CD4-positive, alpha-beta T cell (primary cell): ENCODE data around the gene SPATC1L. TPM values are rescaled to one million over a fixed set of nuclear protein-coding genes. Genes with fewer than 3 reads are reported as not detected.

ENCODE experiments used
- ATAC-seq: fragments of 200-7000 bp; cut with Tn5 transposase; one replicate; pipeline ENCODE4 v1.10.0; 2022; ENCODE audit warnings: mild to moderate bottlenecking; ENCODE audit not compliant: poor library complexity
- CTCF ChIA-PET: fragments of 350-600 bp; sonication (Branson Sonifier 250); formaldehyde crosslinking; loops from one replicate; lab custom pipeline; 2021; ENCODE audit warnings: antibody characterized with exemption, inconsistent platforms; lab: Charles Lee
- POLR2A ChIA-PET: fragments of 350-600 bp; sonication (Branson Sonifier 250); formaldehyde crosslinking; loops from one replicate; lab custom pipeline; 2021; ENCODE audit warnings: antibody characterized with exemption, inconsistent platforms; lab: Charles Lee
- DNase-seq, 14 experiments: peaks; one replicate each; pipeline ENCODE4 v3.0.0-alpha.2; 2013 to 2020; ENCODE audit warnings: mixed read lengths in 2 of 14
- H3K27ac ChIP-seq, 2 donors: one replicate each; pipeline versions ENCODE4 v1.5.1 to v1.7.0; 2013; ENCODE audit warnings: low read length in 2 of 2, low read depth in 1 of 2, mild to moderate bottlenecking in 1 of 2
- H3K27me3 ChIP-seq, 2 experiments: 1 replicate in 1 of 2; 2 replicates in 1 of 2; pipeline versions ENCODE4 v1.6.1 to v1.7.0; 2013; ENCODE audit warnings: low read length in 2 of 2, control low read depth in 1 of 2, mild to moderate bottlenecking in 1 of 2, moderate library complexity in 1 of 2; ENCODE audit not compliant: insufficient read depth in 2 of 2, control insufficient read depth in 1 of 2
- H3K36me3 ChIP-seq: one replicate; pipeline ENCODE4 v1.6.1; 2013; ENCODE audit warnings: low read length, control low read depth; ENCODE audit not compliant: insufficient read depth
- H3K4me1 ChIP-seq: one replicate; pipeline ENCODE4 v1.6.1; 2013; ENCODE audit warnings: low read length, control low read depth; ENCODE audit not compliant: insufficient read depth
- H3K4me3 ChIP-seq: one replicate; pipeline ENCODE4 v1.5.1; 2013; ENCODE audit warnings: mild to moderate bottlenecking, low read length, moderate library complexity
- H3K9me3 ChIP-seq, 2 experiments: 1 replicate in 1 of 2; 2 replicates in 1 of 2; pipeline versions ENCODE4 v1.6.1 to v1.7.0; 2013; ENCODE audit warnings: low read length in 2 of 2, mild to moderate bottlenecking in 2 of 2, control low read depth in 1 of 2, moderate library complexity in 1 of 2; ENCODE audit not compliant: control insufficient read depth in 1 of 2, insufficient read depth in 1 of 2
- H3K27ac Mint-ChIP-seq: one replicate; pipeline ENCODE4 v1.8.0; 2020; ENCODE audit warnings: mixed read lengths
- H3K27me3 Mint-ChIP-seq: one replicate; pipeline ENCODE4 v1.8.0; 2021; ENCODE audit warnings: mixed read lengths
- H3K36me3 Mint-ChIP-seq: one replicate; pipeline ENCODE4 v1.8.0; 2021; ENCODE audit warnings: low read depth, mixed read lengths
- H3K4me1 Mint-ChIP-seq: one replicate; pipeline ENCODE4 v1.8.0; 2021; ENCODE audit warnings: low read depth, mixed read lengths
- H3K4me3 Mint-ChIP-seq: one replicate; pipeline ENCODE4 v1.8.0; 2020; ENCODE audit warnings: mild to moderate bottlenecking, mixed read lengths
- H3K9me3 Mint-ChIP-seq: one replicate; pipeline ENCODE4 v1.8.0; 2020; ENCODE audit warnings: mixed read lengths
- intact Hi-C, 2 experiments: fragments of 100-400 bp; cut with DNase I in 1 of 2; cut with micrococcal nuclease in 1 of 2; formaldehyde crosslinking; loops; one replicate each; pipeline versions ENCODE4 v1.15.1 to v1.9.0; 2023 to 2025; cut with DNase I, micrococcal nuclease
- total RNA-seq, 174 experiments: library from RNA in 2 of 174; stranded (reverse) in 2 of 174; gene quantifications; one replicate each; pipeline ENCODE4 v1.2.3 and lab custom pipeline; 2021 to 2026
- TF ChIP-seq, protein P1 (sequence below): fragments of 200-600 bp; IDR thresholded peaks from one replicate; pipeline ENCODE4 v1.8.0; 2022; ENCODE audit warnings: antibody characterized with exemption, mild to moderate bottlenecking

Gene SPATC1L
- total RNA-seq, 2 experiments from 2014 or later, result 2.8 to 3.0 TPM

DNA sequence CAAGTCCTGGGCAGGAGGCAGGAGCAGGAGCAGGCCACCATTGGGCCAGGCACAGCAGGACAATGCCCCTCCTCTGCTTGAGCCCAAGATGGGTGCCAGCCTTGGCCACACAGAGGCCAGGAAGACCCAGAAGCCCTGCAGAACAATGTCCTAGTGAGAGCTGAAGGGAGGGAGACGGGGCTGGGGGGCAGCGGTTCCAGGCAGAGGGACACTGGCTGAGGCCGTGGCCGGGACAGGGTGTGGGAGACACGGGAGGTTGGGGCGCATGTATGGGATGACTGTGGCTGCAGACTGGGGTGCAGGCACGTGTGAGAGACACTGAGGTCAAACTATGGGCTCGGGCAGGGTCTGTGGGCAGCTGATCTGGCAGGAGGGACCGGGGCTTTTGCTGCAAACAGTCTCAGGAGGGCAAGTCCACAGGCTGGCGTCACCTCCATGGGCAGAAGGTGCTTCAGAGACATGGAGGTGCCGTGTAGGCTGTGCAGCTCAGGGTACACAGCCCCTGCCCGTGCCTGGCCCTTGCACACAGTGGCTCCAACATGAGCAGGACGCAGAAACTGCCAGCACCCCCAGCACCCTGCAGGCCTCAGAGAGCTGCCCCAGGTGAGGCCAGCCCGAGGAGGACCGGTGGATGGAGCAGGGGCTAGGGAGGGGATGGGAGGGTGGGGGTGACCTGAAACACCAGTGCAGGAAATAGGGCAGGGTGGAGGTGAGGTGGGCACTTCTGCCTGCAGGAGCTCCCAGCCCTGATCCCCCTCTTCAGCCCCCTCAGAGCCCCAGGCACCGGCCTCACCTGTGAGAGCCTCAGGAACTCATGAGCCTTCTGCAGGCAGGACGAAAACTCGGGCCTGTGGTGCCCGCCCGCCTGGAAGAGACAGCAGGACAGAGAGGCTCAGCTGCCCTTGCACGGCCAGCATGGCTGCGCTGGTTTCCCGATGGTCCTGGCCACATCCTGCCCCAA is 24.8 kb upstream of the SPATC1L start:
- DNase-seq (peak in 1 of 14 experiments; percentile 17), ATAC-seq (no peak)
- CTCF ChIA-PET, result no interaction called here
- TF ChIP-seq, protein P1, sequence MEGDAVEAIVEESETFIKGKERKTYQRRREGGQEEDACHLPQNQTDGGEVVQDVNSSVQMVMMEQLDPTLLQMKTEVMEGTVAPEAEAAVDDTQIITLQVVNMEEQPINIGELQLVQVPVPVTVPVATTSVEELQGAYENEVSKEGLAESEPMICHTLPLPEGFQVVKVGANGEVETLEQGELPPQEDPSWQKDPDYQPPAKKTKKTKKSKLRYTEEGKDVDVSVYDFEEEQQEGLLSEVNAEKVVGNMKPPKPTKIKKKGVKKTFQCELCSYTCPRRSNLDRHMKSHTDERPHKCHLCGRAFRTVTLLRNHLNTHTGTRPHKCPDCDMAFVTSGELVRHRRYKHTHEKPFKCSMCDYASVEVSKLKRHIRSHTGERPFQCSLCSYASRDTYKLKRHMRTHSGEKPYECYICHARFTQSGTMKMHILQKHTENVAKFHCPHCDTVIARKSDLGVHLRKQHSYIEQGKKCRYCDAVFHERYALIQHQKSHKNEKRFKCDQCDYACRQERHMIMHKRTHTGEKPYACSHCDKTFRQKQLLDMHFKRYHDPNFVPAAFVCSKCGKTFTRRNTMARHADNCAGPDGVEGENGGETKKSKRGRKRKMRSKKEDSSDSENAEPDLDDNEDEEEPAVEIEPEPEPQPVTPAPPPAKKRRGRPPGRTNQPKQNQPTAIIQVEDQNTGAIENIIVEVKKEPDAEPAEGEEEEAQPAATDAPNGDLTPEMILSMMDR, result no peak
- H3K27ac ChIP-seq, result no peak overlapping the region
- no peaks in the 10 kb centered on the region for H3K4me1 ChIP-seq
- Mint-ChIP-seq H3K9me3 (no peaks in the 10 kb centered on the region), H3K27ac (no peak overlapping the region), H3K4me1 (no peaks in the 10 kb centered on the region), H3K36me3 (peaks cover 41% of the 10 kb centered on the region), H3K4me3 (no peak overlapping the region), H3K27me3 (no peaks in the 10 kb centered on the region)
- POLR2A ChIA-PET, result no interaction called here
- no peak overlapping the region for H3K4me3 ChIP-seq
- no peaks in the 10 kb centered on the region for H3K9me3 ChIP-seq
- intact Hi-C loops, result no loop called here
- H3K36me3 ChIP-seq, result peaks cover 33% of the 10 kb centered on the region
- no peaks in the 10 kb centered on the region for H3K27me3 ChIP-seq

DNA sequence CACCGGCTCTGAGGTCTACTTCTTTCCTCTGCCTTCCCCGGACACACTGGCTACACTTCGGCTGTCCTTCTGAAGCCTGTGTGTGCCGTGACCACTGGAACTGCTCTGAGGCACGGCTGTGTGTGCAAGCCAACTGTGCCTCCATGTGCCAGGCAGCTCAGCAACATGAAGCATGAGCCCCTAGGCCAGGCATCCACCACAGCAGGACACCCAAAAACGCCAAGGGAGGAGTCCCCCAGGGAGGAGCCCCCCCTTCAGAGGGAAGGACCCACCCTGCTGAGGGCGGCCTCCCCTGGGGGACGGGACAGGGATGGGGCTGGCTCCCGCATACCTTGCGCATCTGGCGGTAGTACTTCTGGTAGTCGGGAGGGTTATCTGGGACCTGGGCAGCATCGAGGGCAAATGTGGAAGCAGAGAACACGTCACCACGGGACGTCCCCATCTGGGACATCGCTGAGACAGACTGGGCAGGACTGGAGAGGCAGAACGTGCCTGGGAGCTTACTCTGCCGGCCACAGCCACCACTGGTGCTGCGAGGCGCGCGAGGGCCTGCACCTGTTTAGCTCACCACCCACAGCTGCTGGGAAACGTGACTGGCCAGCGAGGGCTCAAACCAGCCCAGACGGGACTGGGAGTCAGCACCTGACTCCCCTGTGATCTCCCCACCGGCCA is 23.8 kb upstream of the SPATC1L start:
- Histone ChIP-seq H3K27ac (no peak overlapping the region), H3K36me3 (peaks cover 31% of the 10 kb centered on the region), H3K9me3 (no peaks in the 10 kb centered on the region), H3K27me3 (no peaks in the 10 kb centered on the region), H3K4me3 (no peak overlapping the region), H3K4me1 (no peaks in the 10 kb centered on the region)
- Mint-ChIP-seq H3K9me3 (no peaks in the 10 kb centered on the region), H3K27ac (no peak overlapping the region), H3K36me3 (peaks cover 51% of the 10 kb centered on the region), H3K4me3 (no peak overlapping the region), H3K27me3 (no peaks in the 10 kb centered on the region), H3K4me1 (no peaks in the 10 kb centered on the region)
- ATAC-seq (no peak), DNase-seq (no peak)
- intact Hi-C loops, result no loop called here
- CTCF ChIA-PET, result interaction anchor here (1.1 kb wide), 1 partner anchor 235 kb away, joined by 3 read pairs; no protein-coding TSS in a partner anchor
- TF ChIP-seq, protein P1, result no peak
- POLR2A ChIA-PET, result no interaction called here

DNA sequence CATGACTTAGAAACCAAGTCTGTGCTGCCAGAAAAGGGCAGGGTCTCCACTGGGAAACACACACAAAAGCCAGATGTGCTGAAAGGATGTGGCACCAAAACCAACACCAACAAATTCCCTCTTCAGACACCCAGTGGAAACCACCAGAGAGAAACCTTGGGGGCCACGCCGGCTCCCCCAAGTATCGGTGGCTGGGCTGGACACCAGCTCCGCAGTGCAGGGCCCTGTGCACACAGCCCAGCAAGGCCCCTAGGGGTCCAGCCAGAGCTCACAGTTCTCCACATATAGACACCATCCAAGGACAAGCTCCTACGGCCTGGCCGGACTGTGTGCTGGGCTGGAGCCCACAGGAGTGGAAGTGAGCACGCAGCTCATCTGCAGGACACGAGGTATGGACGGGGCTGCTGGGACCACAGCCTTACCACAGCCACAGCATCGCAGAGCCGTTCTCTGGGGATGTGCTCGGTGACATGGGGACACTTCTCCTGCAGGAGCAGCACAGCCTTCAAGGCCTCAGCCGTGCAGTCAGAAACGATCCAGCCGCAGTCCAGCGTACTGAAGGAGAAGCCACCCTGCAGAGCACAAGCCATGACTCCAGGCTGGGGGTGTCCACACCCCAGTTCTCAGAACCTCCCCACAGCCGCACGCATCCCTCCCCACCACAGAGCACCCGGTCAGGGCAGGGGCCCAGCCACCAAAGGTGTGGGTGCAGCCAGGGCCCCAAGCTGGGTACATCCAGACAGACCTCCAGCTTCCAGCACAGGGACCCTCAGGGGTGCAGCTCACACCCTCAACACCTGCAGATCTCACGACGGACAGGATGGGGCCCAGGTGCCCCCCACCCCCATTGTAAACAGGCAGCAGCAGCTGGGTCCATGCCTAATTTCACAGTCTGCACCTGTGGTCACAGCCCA is 23.0 kb upstream of the SPATC1L start:
- no peaks in the 10 kb centered on the region for H3K4me1 Mint-ChIP-seq
- CTCF ChIA-PET, result interaction anchor here (1.1 kb wide), 1 partner anchor 234 kb away, joined by 3 read pairs; no protein-coding TSS in a partner anchor

More for the DNA sequence above, 23.0 kb upstream of the SPATC1L start:
- intact Hi-C loops, result no loop called here
- no peaks in the 10 kb centered on the region for H3K27me3 Mint-ChIP-seq
- ATAC-seq (no peak), DNase-seq (no peak)
- no peaks in the 10 kb centered on the region for H3K4me1 ChIP-seq
- H3K9me3 Mint-ChIP-seq, result no peaks in the 10 kb centered on the region
- no peak overlapping the region for H3K4me3 Mint-ChIP-seq
- POLR2A ChIA-PET, result no interaction called here
- no peaks in the 10 kb centered on the region for H3K27me3 ChIP-seq
- peaks cover 55% of the 10 kb centered on the region for H3K36me3 Mint-ChIP-seq
- TF ChIP-seq, protein P1, result no peak
- no peaks in the 10 kb centered on the region for H3K9me3 ChIP-seq
- H3K27ac ChIP-seq, result no peak overlapping the region
- no peak overlapping the region for H3K4me3 ChIP-seq
- H3K27ac Mint-ChIP-seq, result no peak overlapping the region
- peaks cover 30% of the 10 kb centered on the region for H3K36me3 ChIP-seq
